ENCODE measurements around the gene IL13RA1.

- TF ChIP-seq GATA2 (IDR thresholded peaks at IDR 0.05; ENCODE audit: low read depth, low read length) (no peak), GATA3 (IDR thresholded peaks at IDR 0.05; ENCODE audit: low read depth, low read length) (no peak)
Measured at GRCh38 chrX:118706681-118707080, 20.7 kb upstream of the IL13RA1 start.

All from SH-SY5Y (cell line).